Gastroesophageal sphincter (tissue), 4 donors: Measurements from ENCODE around the gene FAM136A. TPM values are rescaled to one million over a fixed set of nuclear protein-coding genes. Genes with fewer than 3 reads are reported as not detected.
A peak's percentile ranks its signal among the peaks of the same experiment; 100 is the strongest.

ENCODE experiments used
- ATAC-seq: fragments of 150-250 bp; one replicate; pipeline ENCODE4 v1.9.1; 2016; ENCODE audit warnings: mild to moderate bottlenecking, moderate library complexity
- H3K27ac ChIP-seq, 4 donors: fragments of 200-600 bp; sonication (generic) in 3 of 4; 1 replicate in 3 of 4; 2 replicates in 1 of 4; pipeline ENCODE4 v1.5.1; 2016 to 2019
- H3K27me3 ChIP-seq: fragments of 200-600 bp; sonication (generic); one replicate; pipeline ENCODE4 v1.5.1; 2019
- H3K36me3 ChIP-seq, 2 donors: fragments of 200-600 bp; sonication (generic); one replicate each; pipeline ENCODE4 v1.5.1; 2019; ENCODE audit warnings: control low read depth in 1 of 2
- H3K4me1 ChIP-seq, 3 donors: fragments of 200-600 bp; sonication (generic); 1 replicate in 2 of 3; 2 replicates in 1 of 3; pipeline ENCODE4 v1.5.1; 2016 to 2019; ENCODE audit warnings: control low read depth in 2 of 3
- H3K4me3 ChIP-seq, 2 donors: fragments of 200-600 bp; sonication (generic); one replicate each; pipeline ENCODE4 v1.5.1; 2019; ENCODE audit warnings: mild to moderate bottlenecking in 1 of 2, moderate library complexity in 1 of 2
- H3K9me3 ChIP-seq, 3 donors: fragments of 200-600 bp; sonication (generic); one replicate each; pipeline ENCODE4 v1.5.1; 2017 to 2019; ENCODE audit warnings: control low read depth in 2 of 3
- EP300 ChIP-seq: sonication (generic); formaldehyde crosslinking; IDR thresholded peaks from one replicate; pipeline ENCODE4 v1.6.1; 2017; ENCODE audit warnings: antibody characterized with exemption, mild to moderate bottlenecking
- POLR2A ChIP-seq, 2 donors: fragments of 450-650 bp; IDR thresholded peaks; one replicate each; pipeline ENCODE4 v1.6.1; 2017; ENCODE audit warnings: antibody characterized with exemption in 2 of 2, mild to moderate bottlenecking in 2 of 2, moderate library complexity in 1 of 2
- POLR2AphosphoS5 ChIP-seq: sonication (generic); formaldehyde crosslinking; IDR thresholded peaks from one replicate; pipeline ENCODE4 v1.6.1; 2017; ENCODE audit warnings: antibody characterized with exemption
- WGBS, 2 donors: methylation state at CpG; one replicate each; pipeline ENCODE4 v1.1.5; 2018; ENCODE audit warnings: low coverage in 1 of 2; 5-methylcytosine and 5-hydroxymethylcytosine counted together
- small RNA-seq, 4 donors: library from RNA; depleted of rRNA; stranded (forward); fragments of <200 nt; gene quantifications; one replicate each; pipeline ENCODE3, GENCODE V24; 2016
- total RNA-seq, 4 donors: library from RNA; depleted of rRNA; stranded (reverse); fragments of >200 nt; gene quantifications; one replicate each; pipeline ENCODE4 v1.1.0, GENCODE V29; 2016
- TF ChIP-seq, protein P1 (sequence below), 4 experiments: fragments of 200-600 bp in 2 of 4; fragments of 450-650 bp in 2 of 4; sonication (generic) in 1 of 4; IDR thresholded peaks; one replicate each; pipeline ENCODE4 v1.5.1; 2017 to 2019; ENCODE audit warnings: antibody characterized with exemption in 4 of 4, mild to moderate bottlenecking in 2 of 4, moderate library complexity in 2 of 4

Gene FAM136A
- total RNA-seq, 4 donors from 2014 or later, result 17.9 to 33.0 (median 27.0) TPM

DNA sequence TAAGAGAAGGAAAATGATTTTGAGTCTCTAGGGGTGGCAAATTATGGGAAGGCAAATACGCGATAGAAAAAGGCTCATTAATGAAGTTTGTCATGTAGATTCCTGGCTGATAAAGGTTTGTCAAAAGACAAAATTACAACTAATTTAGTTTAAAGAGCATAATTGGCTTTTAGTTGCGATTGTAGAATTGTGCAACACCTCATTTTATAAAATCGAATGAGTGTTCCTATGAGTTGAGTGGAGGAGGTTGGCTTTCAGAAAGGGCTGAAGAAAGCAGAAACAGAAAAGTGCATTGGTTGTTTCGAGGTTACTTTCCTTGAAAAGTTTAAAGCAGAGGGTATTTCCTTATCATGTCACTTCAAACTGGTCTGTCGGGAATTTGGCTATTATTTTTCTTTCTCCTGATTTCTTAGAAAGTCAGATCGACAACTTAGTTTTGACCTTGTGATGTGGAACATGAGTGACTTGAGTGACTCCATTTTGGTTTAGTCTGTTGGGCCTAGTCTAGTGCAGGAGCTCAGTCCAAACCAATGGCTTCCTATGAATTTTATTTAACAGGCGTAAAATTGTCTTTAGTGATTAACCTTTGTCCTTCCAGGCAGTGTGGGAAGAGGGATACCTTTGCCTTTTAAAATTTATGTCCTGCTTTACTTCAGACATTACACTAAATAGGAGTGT lies 46.1 kb downstream of the FAM136A start:
- H3K4me3 ChIP-seq, result no peak overlapping the region
- 91 to 95% methylated on average over 6 to 8 of the region's 8 CpGs for WGBS, 2 donors
- H3K9me3 ChIP-seq, result no peaks in the 10 kb centered on the region
- H3K36me3 ChIP-seq, result peaks cover 0 to 6% of the 10 kb centered on the region in 2 donors
- peaks cover 2 to 29% (median 12%) of the 10 kb centered on the region in 3 donors for H3K4me1 ChIP-seq
- H3K27me3 ChIP-seq, result no peaks in the 10 kb centered on the region
- no peak for TF ChIP-seq EP300
- no peak for TF ChIP-seq POLR2A (IDR thresholded peaks at IDR 0.05)
- TF ChIP-seq, protein P1, sequence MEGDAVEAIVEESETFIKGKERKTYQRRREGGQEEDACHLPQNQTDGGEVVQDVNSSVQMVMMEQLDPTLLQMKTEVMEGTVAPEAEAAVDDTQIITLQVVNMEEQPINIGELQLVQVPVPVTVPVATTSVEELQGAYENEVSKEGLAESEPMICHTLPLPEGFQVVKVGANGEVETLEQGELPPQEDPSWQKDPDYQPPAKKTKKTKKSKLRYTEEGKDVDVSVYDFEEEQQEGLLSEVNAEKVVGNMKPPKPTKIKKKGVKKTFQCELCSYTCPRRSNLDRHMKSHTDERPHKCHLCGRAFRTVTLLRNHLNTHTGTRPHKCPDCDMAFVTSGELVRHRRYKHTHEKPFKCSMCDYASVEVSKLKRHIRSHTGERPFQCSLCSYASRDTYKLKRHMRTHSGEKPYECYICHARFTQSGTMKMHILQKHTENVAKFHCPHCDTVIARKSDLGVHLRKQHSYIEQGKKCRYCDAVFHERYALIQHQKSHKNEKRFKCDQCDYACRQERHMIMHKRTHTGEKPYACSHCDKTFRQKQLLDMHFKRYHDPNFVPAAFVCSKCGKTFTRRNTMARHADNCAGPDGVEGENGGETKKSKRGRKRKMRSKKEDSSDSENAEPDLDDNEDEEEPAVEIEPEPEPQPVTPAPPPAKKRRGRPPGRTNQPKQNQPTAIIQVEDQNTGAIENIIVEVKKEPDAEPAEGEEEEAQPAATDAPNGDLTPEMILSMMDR (IDR thresholded peaks at IDR 0.05), result no peak
- no peak for TF ChIP-seq POLR2AphosphoS5
- no peak for ATAC-seq
- H3K27ac ChIP-seq, result no peak overlapping the region

DNA sequence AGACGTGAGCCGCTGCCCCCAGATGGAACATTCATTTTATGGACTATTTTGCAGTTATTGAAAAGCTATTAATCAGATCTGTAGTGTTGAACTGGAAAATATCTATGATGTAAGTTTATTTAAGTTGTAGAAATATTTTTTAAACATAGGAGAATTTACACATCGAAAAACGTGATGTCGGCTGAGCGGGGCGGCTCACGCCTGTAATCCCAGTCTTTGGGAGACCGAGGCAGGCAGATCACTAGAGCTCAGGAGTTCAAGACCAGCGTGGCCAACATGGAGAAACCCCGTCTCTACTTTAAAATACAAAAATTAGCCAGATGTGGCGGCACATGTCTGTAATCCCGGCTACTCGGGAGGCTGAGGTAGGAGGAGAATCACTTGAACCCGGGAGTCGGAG lies 51.4 kb downstream of the FAM136A start:
- WGBS, 2 donors, result 41 to 42% methylated on average over 11 to 16 of the region's 16 CpGs
- peaks cover 0 to 22% (median 0%) of the 10 kb centered on the region in 3 donors for H3K4me1 ChIP-seq
- no peak overlapping the region for H3K4me3 ChIP-seq
- TF ChIP-seq EP300 (no peak), POLR2AphosphoS5 (no peak), POLR2A (IDR thresholded peaks at IDR 0.05) (no peak)
- no peak for ATAC-seq
- no peaks in the 10 kb centered on the region for H3K9me3 ChIP-seq
- no peak overlapping the region for H3K27ac ChIP-seq
- no peaks in the 10 kb centered on the region for H3K27me3 ChIP-seq
- no peaks in the 10 kb centered on the region for H3K36me3 ChIP-seq

DNA sequence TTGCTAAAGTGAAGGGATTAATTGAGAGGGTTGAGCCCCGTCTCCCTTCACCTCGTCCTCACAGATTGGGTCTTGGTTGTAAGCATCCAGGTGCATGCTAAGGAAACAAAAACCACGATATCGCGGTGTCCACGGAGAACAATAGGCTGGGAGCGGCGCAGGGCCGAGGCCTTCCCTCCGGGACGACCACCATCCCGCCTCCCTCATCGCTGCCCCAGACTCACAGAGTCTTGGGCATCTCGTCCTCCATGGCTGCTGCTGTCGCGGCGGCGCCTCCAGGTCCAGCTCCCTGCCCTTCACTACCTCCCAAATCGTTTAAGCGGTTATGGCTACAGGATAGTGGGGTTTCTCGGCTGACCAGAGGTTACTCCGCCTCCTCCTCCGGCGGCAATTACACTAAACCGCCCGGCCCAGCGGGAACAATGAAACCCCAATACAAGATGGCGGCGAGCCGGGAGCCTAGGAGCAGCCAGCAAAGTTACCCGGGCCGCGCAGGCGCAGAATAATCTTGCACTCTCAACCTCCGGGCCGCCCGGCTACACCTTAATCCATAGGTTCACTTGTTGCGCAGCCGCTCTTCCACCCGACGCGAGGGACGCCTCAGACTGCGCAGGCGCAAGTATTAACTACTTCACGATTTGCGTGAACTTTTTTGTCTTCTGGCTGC lies 53.6 kb downstream of the FAM136A start, which contains the start of gene TIA1:
Gene TIA1, minus strand, starts transcription at position 448 of the 667 bp plus-strand sequence. Its CDS starts 198 bp downstream, at position 250.
- 0 to 4% methylated on average over 9 of the region's 47 CpGs for WGBS, 2 donors
- Histone ChIP-seq H3K9me3 (no peaks in the 10 kb centered on the region), H3K27me3 (no peaks in the 10 kb centered on the region), H3K4me3 (peak within 1 kb of the TSS; percentile 80), H3K27ac (peak within 1 kb of the TSS; percentile 88 to 97 (median 94)), H3K36me3 (no peaks in the 10 kb centered on the region), H3K4me1 (peaks cover 0 to 44% (median 0%) of the 10 kb centered on the region in 3 donors)
- peak; percentile 99 for ATAC-seq
- TF ChIP-seq, protein P1 (IDR thresholded peaks at IDR 0.05), result no peak
- no peak for TF ChIP-seq EP300
- peak; percentile 49 for TF ChIP-seq POLR2AphosphoS5
- TF ChIP-seq POLR2A (IDR thresholded peaks at IDR 0.05), result peak; percentile 52 to 61

DNA sequence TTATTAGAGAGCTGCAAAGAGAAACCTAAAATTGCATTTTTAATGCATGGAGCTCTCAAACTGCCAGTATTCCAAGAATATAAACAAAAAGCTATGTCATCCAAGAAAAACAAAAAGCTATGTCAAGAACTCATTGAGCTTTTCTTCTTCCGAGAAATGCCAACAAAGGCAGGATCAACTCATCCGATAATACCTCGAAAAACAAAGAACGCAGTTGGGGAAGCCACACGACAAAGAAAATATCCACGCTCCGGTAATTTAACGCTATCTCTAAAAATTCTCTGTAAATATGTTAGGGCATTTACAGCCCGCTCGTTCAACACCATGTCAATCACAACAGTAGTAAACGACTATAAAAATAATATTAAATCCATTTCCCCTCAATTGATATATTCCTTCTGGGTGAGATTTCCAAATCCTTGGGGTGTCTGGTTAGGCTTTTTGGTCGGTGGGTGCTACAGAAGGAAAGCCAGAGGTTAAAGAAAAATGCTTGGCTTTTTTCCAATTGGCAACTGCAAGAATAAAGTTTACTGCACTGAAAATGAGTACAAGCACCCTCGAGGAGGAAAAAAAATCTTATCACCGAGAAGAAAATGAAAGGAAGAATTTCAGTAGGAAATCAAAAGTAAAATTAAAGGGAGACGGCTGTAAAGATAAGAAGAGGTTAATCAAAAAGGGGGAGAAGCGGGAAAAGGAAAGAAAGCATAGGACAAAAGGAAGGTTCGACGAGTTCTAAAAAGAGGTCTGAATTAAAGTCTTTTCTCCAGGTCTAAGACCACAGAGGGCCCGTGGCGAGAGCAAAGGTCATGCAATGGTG lies 54.3 kb downstream of the FAM136A start:
- Histone ChIP-seq H3K9me3 (no peaks in the 10 kb centered on the region), H3K36me3 (no peaks in the 10 kb centered on the region), H3K4me1 (peaks cover 0 to 51% (median 0%) of the 10 kb centered on the region in 3 donors), H3K27ac (peak overlapping the region; percentile 88 to 97 (median 94)), H3K4me3 (peak overlapping the region; percentile 80), H3K27me3 (no peaks in the 10 kb centered on the region)
- no peak for TF ChIP-seq POLR2A (IDR thresholded peaks at IDR 0.05)
- TF ChIP-seq EP300, result no peak
- TF ChIP-seq, protein P1 (IDR thresholded peaks at IDR 0.05), result no peak
- TF ChIP-seq POLR2AphosphoS5, result no peak
- 0% methylated on average over 19 to 20 of the region's 20 CpGs for WGBS, 2 donors
- ATAC-seq, result no peak

Small RNA genes lying within 50 kb of the gene (small RNA-seq; reads per million reads assigned to genes)
- gene AC016700.2, result 0 reads per million in 4 donors
- 0 reads per million in 4 donors for gene MIR1285-2

Other genes starting within 250 kb of the FAM136A start
- gene PCBP1, start 214.6 kb downstream of the FAM136A start, total RNA-seq, result 100 to 1,000 TPM; 117 to 222 (median 167) TPM
- 10 to 100 TPM; 17.5 to 32.1 (median 23.2) TPM for gene C2orf42, start 111.0 kb downstream of the FAM136A start, total RNA-seq
- 100 to 1,000 TPM in 1 of 4 donors, 10 to 100 TPM in 3; 45.1 to 134 (median 78.0) TPM for gene TIA1, start 53.4 kb downstream of the FAM136A start, total RNA-seq
- gene PCYOX1, start 43.9 kb downstream of the FAM136A start, total RNA-seq, result 100 to 1,000 TPM in 1 of 4 donors, 10 to 100 TPM in 3; 58.6 to 101 (median 75.3) TPM
- 100 to 1,000 TPM in 2 of 4 donors, 10 to 100 TPM in 2; 64.4 to 139 (median 96.4) TPM for gene SNRPG, start 8.3 kb downstream of the FAM136A start, total RNA-seq